ENCODE data around the gene RPL10. TPM values are rescaled to one million over a fixed set of nuclear protein-coding genes. Genes with fewer than 3 reads are reported as not detected.

Gene RPL10
- total and polyA plus RNA-seq, 4 experiments from 2014 or later = 4,018 to 5,740 (median 5,272) TPM

- H3K9me3 Mint-ChIP-seq = peaks cover 0 to 4% (median 0%) of the 10 kb centered on the region in 8 donors
- peaks cover 3 to 12% of the 10 kb centered on the region in 2 donors for H3K36me3 Mint-ChIP-seq
- no peaks in the 10 kb centered on the region for H3K9me3 ChIP-seq (ENCODE audit: control insufficient read depth in 1 of 2, low read length in 2 of 2)
- no peaks in the 10 kb centered on the region for H3K27me3 Mint-ChIP-seq
- ChIA-PET CTCF (ENCODE audit: partially characterized antibody) (no interaction called here), POLR2A (ENCODE audit: partially characterized antibody) (interaction anchor here (1.4 kb wide), 1 partner anchor 12 kb away, joined by 3 read pairs; no protein-coding TSS in a partner anchor)
- no peak overlapping the region for H3K4me3 Mint-ChIP-seq
- peaks cover 0 to 14% (median 3%) of the 10 kb centered on the region in 4 donors for H3K4me1 Mint-ChIP-seq
- H3K4me3 ChIP-seq (ENCODE audit: low read length in 2 of 2) = no peak overlapping the region
- peaks cover 13% of the 10 kb centered on the region for H3K36me3 ChIP-seq (ENCODE audit: insufficient read depth, low read length)
- H3K4me1 ChIP-seq (ENCODE audit: insufficient read depth, low read length) = peaks cover 8% of the 10 kb centered on the region
- H3K27ac Mint-ChIP-seq = no peak overlapping the region
- no peak overlapping the region for H3K27ac ChIP-seq (ENCODE audit: low read depth, low read length)
- H3K27me3 ChIP-seq (ENCODE audit: insufficient read depth, low read length) = no peaks in the 10 kb centered on the region
- no peak for DNase-seq
- intact Hi-C loops (cut with micrococcal nuclease) = no loop called here
These were observed 52.1 kb downstream of the RPL10 start for GRCh38 chrX:154450312-154450711.

Small RNA genes within 50 kb of the gene (microRNA-seq; reads per million reads assigned to microRNA genes)
- gene MIR6858 (ENCODE audit: borderline microRNAs expressed, borderline number of aligned reads, borderline replicate concordance) = not detected

Other genes with a start within 250 kb of the RPL10 start
- not detected for gene OPN1MW, start 215.8 kb upstream of the RPL10 start, total RNA-seq
- gene OPN1MW, start 215.8 kb upstream of the RPL10 start, polyA plus RNA-seq = not detected
- gene OPN1MW2, start 178.6 kb upstream of the RPL10 start, total RNA-seq = not detected
- not detected for gene OPN1MW2, start 178.6 kb upstream of the RPL10 start, polyA plus RNA-seq
- not detected for gene OPN1MW3, start 140.8 kb upstream of the RPL10 start, total RNA-seq
- gene OPN1MW3, start 140.8 kb upstream of the RPL10 start, polyA plus RNA-seq = not detected
- not detected for gene TEX28, start 103.3 kb upstream of the RPL10 start, total RNA-seq
- not detected for gene TEX28, start 103.3 kb upstream of the RPL10 start, polyA plus RNA-seq
- 1 to 10 TPM in 1 of 2 experiments, under 1 TPM in 1; 0.32 to 1.9 TPM for gene TKTL1, start 102.6 kb upstream of the RPL10 start, total RNA-seq
- gene TKTL1, start 102.6 kb upstream of the RPL10 start, polyA plus RNA-seq = 10 to 100 TPM; 19.3 to 44.1 TPM
- 100 to 1,000 TPM; 839 to 871 TPM for gene FLNA, start 23.7 kb upstream of the RPL10 start, total RNA-seq
- gene FLNA, start 23.7 kb upstream of the RPL10 start, polyA plus RNA-seq = 100 to 1,000 TPM in 1 of 2 donors, 10 to 100 TPM in 1; 87.4 to 683 TPM
- 10 to 100 TPM; 84.3 to 88.7 TPM for gene EMD, start 19.1 kb upstream of the RPL10 start, total RNA-seq
- 10 to 100 TPM; 30.3 to 38.2 TPM for gene EMD, start 19.1 kb upstream of the RPL10 start, polyA plus RNA-seq
- gene DNASE1L1, start 10.9 kb downstream of the RPL10 start, total RNA-seq = 10 to 100 TPM; 25.3 to 26.3 TPM
- gene DNASE1L1, start 10.9 kb downstream of the RPL10 start, polyA plus RNA-seq = 10 to 100 TPM; 14.0 to 16.2 TPM
- 100 to 1,000 TPM; 139 to 141 TPM for gene TAFAZZIN, start 13.2 kb downstream of the RPL10 start, total RNA-seq
- gene TAFAZZIN, start 13.2 kb downstream of the RPL10 start, polyA plus RNA-seq = 10 to 100 TPM; 47.3 to 48.2 TPM
- 10 to 100 TPM; 60.4 to 62.6 TPM for gene ATP6AP1, start 30.3 kb downstream of the RPL10 start, total RNA-seq
- gene ATP6AP1, start 30.3 kb downstream of the RPL10 start, polyA plus RNA-seq = 100 to 1,000 TPM; 114 to 149 TPM
- gene GDI1, start 38.8 kb downstream of the RPL10 start, total RNA-seq = 100 to 1,000 TPM; 212 to 220 TPM
- 10 to 100 TPM; 48.2 to 63.9 TPM for gene GDI1, start 38.8 kb downstream of the RPL10 start, polyA plus RNA-seq
- gene FAM50A, start 45.8 kb downstream of the RPL10 start, total RNA-seq = 10 to 100 TPM; 65.2 to 70.3 TPM
- gene FAM50A, start 45.8 kb downstream of the RPL10 start, polyA plus RNA-seq = 10 to 100 TPM; 35.6 to 68.1 TPM
- 10 to 100 TPM; 78.8 to 90.3 TPM for gene PLXNA3, start 59.9 kb downstream of the RPL10 start, total RNA-seq
- 1 to 10 TPM in 1 of 2 donors, under 1 TPM in 1; 0.29 to 1.2 TPM for gene PLXNA3, start 59.9 kb downstream of the RPL10 start, polyA plus RNA-seq
- 10 to 100 TPM; 18.5 to 19.3 TPM for gene LAGE3, start 80.9 kb downstream of the RPL10 start, total RNA-seq
- gene LAGE3, start 80.9 kb downstream of the RPL10 start, polyA plus RNA-seq = 10 to 100 TPM; 46.0 to 58.0 TPM
- 10 to 100 TPM; 33.2 to 41.3 TPM for gene UBL4A, start 88.2 kb downstream of the RPL10 start, total RNA-seq
- gene UBL4A, start 88.2 kb downstream of the RPL10 start, polyA plus RNA-seq = 10 to 100 TPM; 56.9 to 66.8 TPM
- gene SLC10A3, start 92.3 kb downstream of the RPL10 start, total RNA-seq = 10 to 100 TPM; 22.5 to 23.7 TPM
- gene SLC10A3, start 92.3 kb downstream of the RPL10 start, polyA plus RNA-seq = 10 to 100 TPM; 61.4 to 62.3 TPM
- gene FAM3A, start 117.9 kb downstream of the RPL10 start, total RNA-seq = 10 to 100 TPM; 51.0 to 51.8 TPM
- 10 to 100 TPM; 18.4 to 20.2 TPM for gene FAM3A, start 117.9 kb downstream of the RPL10 start, polyA plus RNA-seq
- gene G6PD, start 148.5 kb downstream of the RPL10 start, total RNA-seq = 10 to 100 TPM; 45.4 to 46.0 TPM
- 1 to 10 TPM; 1.7 to 3.8 TPM for gene G6PD, start 148.5 kb downstream of the RPL10 start, polyA plus RNA-seq
- gene IKBKG, start 149.2 kb downstream of the RPL10 start, total RNA-seq = 10 to 100 TPM; 44.4 to 44.7 TPM
- gene IKBKG, start 149.2 kb downstream of the RPL10 start, polyA plus RNA-seq = 10 to 100 TPM; 28.2 to 34.6 TPM
- gene CTAG1A, start 186.8 kb downstream of the RPL10 start, total RNA-seq = not detected
- gene CTAG1A, start 186.8 kb downstream of the RPL10 start, polyA plus RNA-seq = not detected
- not detected for gene CTAG1B, start 220.9 kb downstream of the RPL10 start, total RNA-seq
- gene CTAG1B, start 220.9 kb downstream of the RPL10 start, polyA plus RNA-seq = not detected